AG08395 (cell line): ENCODE measurements around the gene UFSP1.

Experiments used
- DNase-seq: peaks from one replicate; pipeline ENCODE4 v3.0.0; 2012; ENCODE audit warnings: mixed read lengths, low spot score

Gene UFSP1

DNA sequence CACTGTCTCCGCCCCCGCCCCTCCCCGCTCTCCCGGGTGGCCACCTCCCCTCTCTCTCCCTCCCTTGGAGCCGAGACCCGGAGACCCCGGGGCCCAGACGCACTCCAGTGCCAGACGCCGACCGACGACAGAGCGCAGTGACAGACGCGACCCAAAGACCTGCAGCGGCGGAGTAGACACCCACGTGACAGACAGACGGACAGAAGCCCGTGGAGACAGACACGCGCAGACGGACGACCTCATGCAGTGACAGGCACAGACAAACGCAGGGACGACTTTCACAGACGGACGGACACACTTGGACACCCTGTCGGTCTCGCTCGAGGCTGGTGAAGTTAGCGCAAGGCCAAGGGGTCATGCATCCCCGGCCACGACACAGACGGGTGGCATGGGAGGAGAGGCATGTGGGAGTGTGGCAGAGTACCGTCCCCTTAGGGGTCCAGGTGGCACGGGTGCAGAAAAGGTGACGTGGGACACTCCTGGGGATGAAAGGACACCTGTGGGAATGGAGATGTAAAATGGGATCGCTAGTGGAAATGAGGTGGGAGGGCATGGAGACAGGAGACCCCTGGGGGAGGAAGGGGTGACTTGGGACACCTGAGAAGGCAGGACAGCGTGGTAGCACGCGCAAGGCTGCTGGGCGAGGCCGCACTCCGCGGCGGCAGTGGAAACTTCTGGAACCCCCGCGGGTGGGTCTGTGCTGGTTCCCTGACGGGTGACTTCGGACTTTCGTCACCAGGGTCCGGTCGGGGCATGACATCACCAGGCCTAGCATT is 6.6 kb upstream of the UFSP1 start:
- DNase-seq = no peak

DNA sequence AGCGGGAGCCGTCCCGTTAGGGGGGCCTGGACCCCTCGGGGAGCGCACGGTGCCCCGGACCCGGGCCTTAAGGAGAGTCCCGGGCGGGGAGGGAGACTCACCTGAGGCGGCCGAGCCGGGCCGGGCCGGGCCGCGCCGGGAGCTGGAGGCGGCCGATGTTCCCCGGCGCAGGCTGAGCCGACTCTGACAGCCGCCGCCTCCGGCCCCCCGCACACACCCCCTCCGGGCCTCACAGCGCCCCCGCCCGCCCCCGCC is 6.1 kb upstream of the UFSP1 start, which contains the start of gene ACHE:
ACHE (minus strand) TSS at position 188 of the 255 bp plus-strand sequence. CDS start 1,656 bp downstream, outside the sequence.
- no peak for DNase-seq

DNA sequence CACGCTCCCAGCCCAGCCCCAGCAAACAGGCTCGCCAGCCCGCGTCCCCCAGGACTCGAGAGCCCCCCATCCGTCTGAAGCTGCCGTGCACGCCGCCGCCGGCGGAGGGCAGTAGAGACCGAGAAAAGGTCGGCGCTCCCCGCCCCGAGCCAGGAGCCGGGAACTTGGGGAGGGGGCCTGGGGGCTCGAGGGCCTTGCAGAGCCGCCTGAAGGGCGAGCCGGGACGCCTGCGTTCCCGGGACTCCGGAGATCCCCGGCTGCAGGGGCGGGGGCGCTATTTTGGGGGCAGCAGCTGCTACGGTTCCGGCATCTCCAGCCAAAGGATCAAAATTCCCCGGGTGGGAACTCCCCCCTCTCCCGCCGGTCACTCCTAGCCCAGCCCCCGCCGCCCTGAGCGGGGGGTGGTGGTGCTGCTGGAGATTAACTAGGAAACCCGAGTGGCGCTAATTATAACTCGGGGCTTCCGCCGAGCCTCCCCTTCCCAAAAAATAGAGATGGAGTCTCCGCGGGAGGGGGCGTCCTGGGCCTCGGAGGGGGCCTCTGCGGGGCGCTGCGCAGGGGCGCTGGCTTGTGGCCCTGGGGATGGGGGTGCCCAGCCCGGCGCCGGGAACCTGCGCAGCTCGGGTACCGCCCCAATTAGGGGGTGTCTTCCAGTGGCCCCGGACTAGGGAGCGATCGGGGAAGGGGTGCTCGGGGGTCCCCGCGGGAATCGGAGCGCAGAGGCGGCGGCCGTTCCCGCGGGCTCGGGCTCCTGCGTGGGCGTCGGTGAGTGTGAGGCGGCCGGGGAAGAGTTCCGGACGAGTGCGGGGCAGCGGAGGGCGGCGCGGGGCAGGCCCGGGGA is 5.6 kb upstream of the UFSP1 start:
- DNase-seq = peak; percentile 23

DNA sequence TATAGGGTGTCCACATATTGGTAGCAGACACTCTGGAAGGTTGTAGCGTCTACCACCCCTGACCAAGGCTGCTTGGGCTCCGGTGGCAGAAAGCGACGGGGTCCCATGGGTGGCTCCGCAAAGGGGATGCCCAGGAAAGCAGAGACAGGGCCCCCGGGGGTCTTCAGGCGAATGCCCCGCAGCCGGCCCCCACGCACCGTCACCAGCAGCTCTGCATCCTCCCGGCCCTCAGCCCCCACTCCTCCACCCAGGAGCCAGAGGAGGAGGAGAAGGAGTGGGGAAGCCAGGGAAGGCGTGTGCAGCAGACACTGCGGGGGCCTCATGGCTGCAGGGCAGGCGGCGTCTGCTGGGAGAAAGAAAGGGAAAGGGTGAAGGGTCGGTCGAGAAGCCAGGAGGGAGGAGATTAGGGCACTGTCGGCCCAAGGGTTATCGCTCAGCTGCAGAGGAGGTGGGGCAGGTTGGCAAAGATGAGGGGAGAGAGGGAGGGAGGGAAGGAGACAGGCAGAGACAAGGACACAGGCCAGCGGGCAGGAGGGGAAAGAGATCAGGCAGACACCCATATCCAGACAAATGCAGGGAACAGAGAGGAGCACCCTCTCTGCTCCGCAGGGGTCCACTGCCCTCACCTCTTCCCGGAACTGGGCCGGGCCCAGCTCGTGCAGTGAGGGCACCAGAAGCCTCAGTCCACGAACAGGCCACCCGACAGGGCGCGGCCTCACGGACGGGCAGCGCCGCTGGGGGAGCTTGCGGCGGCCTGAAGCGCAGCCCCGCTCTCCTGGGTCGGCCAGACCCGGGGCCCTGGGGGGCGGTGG is 4.6 kb upstream of the UFSP1 start:
- DNase-seq = no peak

DNA sequence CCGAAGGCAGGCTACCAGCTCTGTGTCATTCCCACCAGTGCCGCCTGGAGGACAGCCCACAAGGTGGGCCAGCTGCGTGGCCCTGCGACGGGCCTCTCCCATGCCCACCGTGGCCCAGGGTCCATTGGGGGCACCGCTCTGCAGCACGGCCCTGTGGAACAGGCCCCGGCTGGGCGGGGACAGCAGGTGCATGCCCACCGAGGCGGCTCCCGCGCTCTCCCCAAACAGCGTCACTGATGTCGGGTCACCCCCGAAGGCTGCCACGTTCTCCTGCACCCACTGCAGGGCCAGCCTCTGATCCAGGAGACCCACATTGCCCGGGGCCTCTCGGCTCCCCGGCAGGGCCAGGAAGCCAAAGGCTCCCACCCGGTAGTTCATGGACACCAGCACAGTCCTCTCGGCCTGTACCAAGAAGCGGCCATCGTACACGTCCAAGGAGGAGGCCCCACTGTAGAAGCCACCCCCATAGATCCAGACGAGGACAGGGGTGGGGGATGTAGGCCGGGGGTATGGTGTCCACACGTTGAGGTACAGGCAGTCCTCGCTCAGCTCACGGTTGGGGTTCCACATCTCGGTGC is 3.9 kb upstream of the UFSP1 start:
- no peak for DNase-seq

DNA sequence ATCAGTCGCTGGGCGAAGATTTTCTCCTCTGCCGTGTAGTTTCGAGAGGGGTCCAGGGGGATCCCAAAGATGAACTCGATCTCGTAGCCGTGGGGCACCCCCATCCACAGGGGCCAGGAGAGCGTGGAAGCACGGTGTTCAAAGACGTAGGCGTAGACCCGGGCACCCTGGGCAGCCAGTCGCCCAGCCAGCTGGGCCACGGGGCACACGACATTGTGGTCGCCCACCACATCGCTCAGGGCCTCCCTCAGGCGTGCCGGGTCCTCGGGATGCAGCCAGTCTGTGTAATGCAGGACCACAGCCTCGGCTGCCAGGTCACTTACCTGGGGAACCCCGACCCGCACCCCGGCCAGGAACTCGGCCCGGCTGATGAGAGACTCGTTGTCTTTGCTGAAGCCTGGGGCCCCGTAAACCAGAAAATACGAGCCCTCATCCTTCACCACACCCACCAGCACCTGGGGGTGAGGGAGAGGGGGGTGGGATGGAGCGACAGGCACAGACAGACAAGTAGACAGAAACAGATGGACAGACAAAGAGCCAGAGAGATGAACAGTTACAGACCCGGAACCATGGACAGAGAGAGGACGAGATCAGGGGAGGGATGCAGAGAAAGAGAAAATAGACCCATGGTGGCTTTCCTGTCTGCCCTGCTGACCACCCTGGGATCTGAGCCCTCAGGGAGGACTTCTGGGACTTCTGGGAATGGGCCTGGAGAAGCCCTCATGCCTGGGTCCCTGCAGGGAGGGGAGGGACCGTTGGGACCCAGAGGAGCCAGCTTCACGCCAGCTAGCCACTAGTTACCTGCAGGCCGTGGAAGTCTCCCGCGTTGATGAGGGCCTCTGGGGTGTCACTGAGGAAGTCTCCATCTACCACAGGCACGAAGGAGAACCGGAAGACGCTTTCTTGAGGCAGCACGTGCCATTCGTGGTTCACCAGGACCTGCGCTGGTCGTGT is 3.1 kb upstream of the UFSP1 start:
- DNase-seq = no peak

DNA sequence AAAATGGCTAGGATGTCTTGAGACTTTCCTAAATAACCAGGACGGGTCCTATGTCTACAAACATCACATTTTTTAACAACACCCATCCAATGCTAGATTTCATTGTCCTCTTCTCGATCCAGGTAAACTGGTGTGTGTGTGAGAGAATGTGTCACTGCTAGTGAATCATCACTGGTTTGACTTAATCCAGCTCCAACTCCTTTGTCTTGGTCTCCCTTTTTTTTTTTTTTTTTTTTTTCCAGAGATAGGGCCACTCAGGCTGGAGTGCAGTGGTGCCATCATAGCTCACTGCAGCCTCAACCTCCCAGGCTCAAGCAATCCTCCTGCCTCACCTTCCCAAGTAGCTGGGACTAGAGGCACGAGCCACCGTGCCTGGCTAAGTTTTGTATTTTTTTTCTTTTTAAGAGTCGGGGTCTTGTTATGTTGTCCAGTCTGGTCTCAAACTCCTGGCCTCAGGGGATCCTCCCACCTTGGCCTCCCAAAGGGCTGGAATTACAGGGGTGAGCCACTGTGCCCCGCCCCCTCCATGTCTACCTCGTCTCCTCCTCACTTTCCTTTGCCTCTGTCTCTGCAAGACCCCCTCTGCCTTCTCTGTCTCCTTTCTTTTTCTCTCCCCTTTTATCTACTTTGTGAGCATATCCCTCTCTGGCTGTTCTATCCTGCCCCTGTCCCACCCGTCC is 2.2 kb upstream of the UFSP1 start:
- no peak for DNase-seq

DNA sequence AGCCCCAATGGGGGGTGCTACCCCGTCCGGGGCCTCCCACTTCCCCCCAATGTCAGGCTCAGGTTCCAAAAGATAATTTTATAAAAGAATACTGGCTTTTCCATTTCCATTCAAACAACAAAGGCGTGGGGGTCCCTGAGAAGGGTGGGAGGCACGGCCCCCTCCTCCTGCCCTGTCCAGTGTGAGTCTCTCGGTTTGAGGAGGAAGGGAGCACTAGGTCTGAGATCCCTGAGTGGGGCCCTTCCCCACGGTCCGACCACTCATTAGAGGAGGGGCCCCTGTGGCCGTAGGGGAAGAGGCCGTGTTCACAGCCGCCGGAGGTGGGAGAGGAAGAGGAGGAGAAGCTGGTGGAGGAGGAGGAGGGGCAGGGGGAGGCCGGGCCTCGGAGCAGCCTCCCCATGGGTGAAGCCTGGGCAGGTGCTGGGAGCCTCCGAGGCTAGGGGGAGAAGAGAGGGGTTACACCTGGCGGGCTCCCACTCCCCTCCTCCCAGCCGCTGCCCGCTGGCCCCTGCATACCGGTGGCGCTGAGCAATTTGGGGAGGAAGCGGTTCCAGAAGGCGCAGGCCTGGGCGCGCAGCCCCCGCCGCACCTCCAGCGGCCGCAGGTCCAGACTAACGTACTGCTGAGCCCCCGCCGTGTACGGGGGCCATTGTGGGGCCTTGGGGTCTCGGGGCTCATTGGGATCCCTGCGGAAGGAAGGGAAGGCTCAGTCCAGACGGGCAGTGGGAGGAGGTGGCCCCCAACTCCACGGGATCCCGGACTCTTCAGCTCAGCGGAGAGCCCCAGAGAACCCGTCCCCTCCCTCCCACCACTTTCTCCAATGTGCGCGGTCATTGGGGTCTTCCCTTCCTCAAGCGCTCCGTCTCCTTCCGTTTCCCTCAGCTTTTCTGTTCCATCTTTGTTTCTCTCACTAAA is 1.4 kb upstream of the UFSP1 start:
- no peak for DNase-seq

DNA sequence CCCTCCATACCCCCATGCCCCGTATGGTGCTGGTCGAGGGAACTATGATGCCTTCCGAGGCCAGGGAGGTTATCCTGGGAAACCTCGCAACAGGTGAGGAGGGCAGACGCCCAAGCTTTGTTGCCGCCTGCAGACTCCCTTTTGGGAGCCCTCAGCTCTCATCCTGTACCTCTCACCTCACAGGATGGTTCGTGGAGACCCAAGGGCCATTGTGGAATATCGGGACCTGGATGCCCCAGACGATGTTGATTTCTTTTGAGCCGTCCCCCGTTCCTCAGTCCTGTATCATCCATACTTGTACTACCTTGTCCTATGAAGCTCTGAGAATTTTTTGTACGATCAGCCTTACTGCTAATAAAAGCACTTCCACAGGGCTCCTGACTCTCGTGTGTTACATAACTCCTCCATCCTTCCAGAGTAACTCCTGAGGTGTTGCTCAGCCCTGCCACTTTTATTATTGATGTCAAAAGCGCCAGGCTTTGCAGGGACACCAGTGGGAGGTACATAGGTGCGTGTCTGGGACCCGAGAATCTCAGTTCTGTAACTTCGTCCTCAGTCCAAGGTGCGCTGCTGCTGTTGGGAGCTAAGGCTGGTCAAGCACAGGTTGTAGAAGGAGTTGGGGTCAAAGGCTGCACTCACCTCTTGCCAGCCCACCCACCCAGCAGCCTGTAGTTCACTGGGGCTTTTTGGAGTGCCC is 1.1 kb downstream of the UFSP1 start:
- no peak for DNase-seq

DNA sequence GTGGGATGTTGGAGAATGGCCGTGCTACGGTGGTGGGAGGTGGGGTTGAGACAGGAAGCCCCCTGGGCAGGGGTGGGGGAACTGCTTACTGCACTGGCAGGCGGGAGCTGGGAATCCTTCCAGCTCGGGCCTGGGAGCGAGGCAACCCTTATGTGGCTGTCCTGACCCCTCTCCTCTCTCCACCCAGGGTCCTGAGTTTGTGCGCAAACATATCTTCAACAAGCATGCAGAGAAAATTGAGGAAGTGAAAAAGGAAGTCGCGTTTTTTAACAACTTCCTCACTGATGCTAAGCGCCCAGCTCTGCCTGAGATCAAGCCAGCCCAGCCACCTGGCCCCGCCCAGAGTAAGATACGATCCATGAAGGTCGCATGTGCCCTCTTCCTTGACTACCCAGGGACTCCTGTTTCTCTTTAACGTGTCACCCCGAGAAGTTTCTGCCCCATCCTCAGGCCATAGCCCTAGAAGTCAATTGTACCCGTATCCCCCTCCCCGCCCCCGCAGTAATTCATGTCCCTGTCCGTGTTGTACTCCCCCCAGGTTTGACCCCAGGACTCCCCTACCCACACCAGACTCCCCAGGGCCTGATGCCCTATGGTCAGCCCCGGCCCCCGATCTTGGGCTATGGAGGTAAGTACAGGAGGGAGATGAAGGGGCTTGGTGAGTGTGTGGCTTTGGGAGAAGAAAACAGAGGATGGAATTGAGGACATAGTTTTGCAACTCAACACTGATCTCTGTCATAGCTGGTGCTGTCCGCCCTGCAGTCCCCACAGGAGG is 1.8 kb downstream of the UFSP1 start:
- no peak for DNase-seq

DNA sequence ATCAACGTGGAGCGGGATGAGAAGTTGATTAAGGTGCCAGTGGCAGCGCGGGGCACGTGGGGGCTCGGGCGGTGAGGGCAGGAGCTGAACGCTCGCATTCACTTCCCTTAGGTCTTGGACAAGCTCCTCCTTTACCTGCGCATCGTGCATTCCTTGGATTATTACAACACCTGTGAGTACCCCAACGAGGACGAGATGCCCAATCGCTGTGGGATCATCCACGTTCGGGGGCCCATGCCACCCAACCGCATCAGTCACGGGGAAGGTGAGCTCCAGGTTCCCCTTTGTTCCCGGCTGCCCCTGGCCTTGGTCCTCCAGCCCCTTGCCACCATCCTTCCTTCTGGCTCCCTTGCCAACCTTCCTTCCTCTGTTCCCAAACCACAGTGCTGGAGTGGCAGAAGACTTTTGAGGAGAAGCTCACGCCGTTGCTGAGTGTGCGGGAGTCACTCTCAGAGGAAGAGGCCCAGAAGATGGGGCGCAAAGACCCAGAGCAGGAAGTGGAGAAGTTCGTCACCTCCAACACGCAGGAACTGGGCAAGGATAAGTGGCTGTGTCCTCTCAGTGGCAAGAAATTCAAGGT is 2.5 kb downstream of the UFSP1 start:
- no peak for DNase-seq

DNA sequence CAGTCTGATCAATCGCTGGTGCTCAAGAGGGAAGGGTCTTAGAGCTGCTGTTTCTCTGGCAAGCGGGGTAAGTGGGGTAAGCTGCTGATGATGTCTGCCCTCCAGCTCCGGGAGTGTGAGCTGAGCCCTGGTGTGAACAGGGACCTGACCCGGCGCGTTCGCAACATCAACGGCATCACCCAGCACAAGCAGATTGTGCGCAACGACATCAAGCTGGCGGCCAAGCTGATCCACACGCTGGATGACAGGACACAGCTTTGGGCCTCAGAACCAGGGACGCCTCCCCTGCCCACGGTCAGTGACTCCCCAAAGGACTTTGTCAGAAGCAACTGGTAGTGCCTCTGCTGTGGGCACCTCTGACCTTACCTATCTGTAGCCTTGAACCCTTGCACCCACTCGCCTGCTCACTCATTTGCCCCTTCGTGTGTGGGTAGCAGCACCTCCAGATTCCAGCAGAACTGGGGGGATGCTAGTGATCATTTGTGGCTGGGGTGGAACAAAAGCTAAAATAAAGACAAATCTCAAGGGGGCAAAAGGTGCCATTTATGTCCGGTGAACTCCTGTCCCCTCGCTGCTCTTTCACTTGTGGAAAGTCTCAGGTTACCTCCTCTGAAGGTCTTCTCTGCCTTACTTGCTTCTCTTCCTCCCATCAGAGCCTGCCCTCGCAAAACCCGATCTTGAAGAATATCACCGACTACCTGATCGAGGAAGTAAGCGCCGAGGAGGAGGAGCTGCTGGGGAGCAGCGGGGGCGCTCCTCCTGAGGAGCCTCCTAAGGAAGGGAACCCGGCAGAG is 3.2 kb downstream of the UFSP1 start:
- no peak for DNase-seq

DNA sequence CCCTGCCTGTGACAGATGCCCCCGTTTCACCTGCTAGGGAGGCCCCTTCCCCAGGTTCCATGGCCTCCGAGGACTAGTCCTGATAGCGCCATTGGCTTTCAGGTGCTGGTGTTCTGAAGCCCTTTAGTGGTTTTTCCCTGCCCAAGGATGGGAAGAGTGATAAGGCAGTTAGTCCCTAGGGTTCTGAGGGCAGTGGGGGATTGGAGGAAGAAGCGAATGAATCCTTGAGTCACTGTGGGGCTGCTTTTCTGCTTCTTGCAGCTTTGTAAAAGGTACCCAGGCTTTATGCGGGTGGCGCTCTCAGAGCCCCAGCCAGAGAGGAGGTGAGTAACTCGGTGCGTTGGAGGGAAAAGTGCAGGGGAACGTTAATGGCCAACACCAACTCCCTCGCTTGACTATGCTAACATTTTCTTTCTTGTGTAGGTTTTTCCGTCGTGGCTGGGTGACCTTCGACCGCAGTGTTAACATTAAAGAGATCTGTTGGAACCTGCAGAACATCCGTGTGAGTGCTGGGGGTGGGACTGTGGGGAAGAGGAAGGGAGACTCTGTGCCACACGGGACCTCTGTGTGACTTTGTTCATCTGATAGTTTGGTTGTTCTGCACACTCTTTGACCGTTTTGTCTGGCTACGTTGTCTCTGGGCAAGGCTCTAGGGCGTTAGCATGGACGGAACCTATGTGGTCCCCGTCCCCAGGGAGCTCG is 3.9 kb downstream of the UFSP1 start:
- no peak for DNase-seq

DNA sequence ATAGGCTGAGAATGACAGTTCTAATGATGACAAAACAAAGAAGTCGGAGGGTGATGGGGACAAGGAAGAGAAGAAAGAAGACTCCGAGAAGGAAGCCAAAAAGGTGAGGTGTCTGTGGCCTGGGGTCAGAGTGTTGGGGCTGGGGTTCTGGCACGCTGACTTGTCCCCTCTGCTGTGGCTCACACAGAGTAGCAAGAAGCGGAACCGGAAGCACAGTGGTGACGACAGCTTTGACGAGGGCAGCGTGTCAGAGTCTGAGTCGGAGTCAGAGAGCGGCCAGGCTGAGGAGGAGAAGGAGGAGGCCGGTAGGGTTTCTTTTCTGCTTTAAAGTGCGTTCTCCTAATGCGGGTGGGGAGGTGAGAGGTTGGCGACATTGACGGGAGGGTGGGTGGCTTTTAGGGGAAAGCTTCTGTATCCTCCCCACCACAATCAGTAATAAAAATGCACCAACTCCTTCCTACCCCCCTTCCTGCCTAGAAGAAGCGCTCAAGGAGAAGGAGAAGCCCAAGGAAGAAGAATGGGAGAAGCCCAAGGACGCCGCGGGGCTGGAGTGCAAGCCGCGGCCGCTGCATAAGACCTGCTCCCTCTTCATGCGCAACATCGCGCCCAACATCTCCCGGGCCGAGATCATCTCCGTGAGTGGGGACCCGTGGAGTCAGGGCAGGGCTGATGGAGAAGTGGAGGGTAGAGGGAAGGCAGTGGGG is 4.6 kb downstream of the UFSP1 start:
- no peak for DNase-seq

DNA sequence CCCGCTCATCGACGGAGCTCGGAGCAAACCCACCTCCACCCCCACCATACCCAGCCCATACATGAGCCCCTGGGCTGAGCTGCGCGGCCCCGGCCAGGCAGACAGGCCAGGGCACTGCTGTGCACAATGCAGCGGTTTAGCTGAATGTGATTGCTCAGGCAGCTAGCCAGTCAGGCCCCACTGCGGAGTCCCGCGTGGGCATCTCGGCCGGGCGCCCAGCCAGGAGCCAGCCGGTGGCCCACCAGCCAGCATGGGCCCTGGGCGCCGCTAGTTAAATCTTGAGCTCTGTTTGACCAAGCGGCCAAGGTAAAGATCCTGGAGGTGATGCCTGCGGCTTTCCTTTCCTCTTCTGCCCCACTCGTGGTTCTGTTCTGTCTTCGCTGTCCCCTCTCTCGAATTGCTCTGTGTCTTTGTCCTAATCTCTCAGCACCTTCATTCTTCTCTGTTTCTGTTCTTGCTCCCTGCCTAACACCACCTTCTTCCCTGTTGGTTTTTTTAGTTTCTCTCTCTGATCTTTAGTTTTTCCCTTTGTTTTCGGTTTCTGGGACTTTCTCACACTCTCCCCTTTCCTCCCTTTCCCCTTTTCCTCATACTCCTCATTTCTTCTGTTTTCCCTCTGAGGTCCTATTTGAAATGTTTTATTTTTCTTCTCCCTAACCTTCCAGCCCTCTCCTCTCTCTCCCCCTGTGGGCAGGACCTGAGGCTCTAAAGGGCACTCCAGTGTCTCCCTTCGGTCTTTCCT is 6.6 kb downstream of the UFSP1 start:
- DNase-seq = no peak
